ENCODE measurements around the gene KRT3.
"Not testable (repeated sequence)": the region's sequence is repeated elsewhere in the genome, so short reads cannot be mapped to it uniquely, and the experiment has no call there.

The KRT3 gene

GRCh38 chr12:52753283-52753682, 42.6 kb downstream of the KRT3 start:
- Histone ChIP-seq H3K27ac (ENCODE audit: low read depth, low read length) (no peak overlapping the region), H3K4me3 (ENCODE audit: low read depth, low read length) (no peak overlapping the region), H3K27me3 (ENCODE audit: insufficient read depth, low read length) (peaks cover 92% of the 10 kb centered on the region), H3K4me1 (ENCODE audit: control insufficient read depth, insufficient read depth, low read length, unreplicated experiment) (no peaks in the 10 kb centered on the region), H2AFZ (ENCODE audit: low read length, unreplicated experiment) (no peak overlapping the region), H3K36me3 (ENCODE audit: insufficient read depth, low read length) (no peaks in the 10 kb centered on the region), H3K79me2 (ENCODE audit: control insufficient read depth, insufficient read depth, low read length, unreplicated experiment) (no peaks in the 10 kb centered on the region)

- Histone ChIP-seq H3K4me3 (ENCODE audit: low read depth, low read length) (no peak overlapping the region), H3K79me2 (ENCODE audit: control insufficient read depth, insufficient read depth, low read length, unreplicated experiment) (no peaks in the 10 kb centered on the region), H3K27ac (ENCODE audit: low read depth, low read length) (no peak overlapping the region), H3K36me3 (ENCODE audit: insufficient read depth, low read length) (no peaks in the 10 kb centered on the region), H2AFZ (ENCODE audit: low read length, unreplicated experiment) (no peak overlapping the region), H3K4me1 (ENCODE audit: control insufficient read depth, insufficient read depth, low read length, unreplicated experiment) (no peaks in the 10 kb centered on the region), H3K27me3 (ENCODE audit: insufficient read depth, low read length) (peaks cover 91% of the 10 kb centered on the region)
Measured at GRCh38 chr12:52752516-52752915, 43.4 kb downstream of the KRT3 start.

GRCh38 chr12:52751795-52752194, 44.1 kb downstream of the KRT3 start:
- no peaks in the 10 kb centered on the region for H3K79me2 ChIP-seq (ENCODE audit: control insufficient read depth, insufficient read depth, low read length, unreplicated experiment)
- no peaks in the 10 kb centered on the region for H3K36me3 ChIP-seq (ENCODE audit: insufficient read depth, low read length)
- no peaks in the 10 kb centered on the region for H3K4me1 ChIP-seq (ENCODE audit: control insufficient read depth, insufficient read depth, low read length, unreplicated experiment)
- H3K4me3 ChIP-seq (ENCODE audit: low read depth, low read length), result no peak overlapping the region
- H3K27me3 ChIP-seq (ENCODE audit: insufficient read depth, low read length), result peaks cover 91% of the 10 kb centered on the region
- H3K27ac ChIP-seq (ENCODE audit: low read depth, low read length), result no peak overlapping the region
- no peak overlapping the region for H2AFZ ChIP-seq (ENCODE audit: low read length, unreplicated experiment)

- not testable (repeated sequence) for H3K79me2 ChIP-seq (ENCODE audit: control insufficient read depth, insufficient read depth, low read length, unreplicated experiment); H2AFZ ChIP-seq (ENCODE audit: low read length, unreplicated experiment)
Measured at GRCh38 chr12:52750532-52750931, 45.4 kb downstream of the KRT3 start.

GRCh38 chr12:52749827-52750226, 46.1 kb downstream of the KRT3 start:
- H3K4me1 ChIP-seq (ENCODE audit: control insufficient read depth, insufficient read depth, low read length, unreplicated experiment), result no peaks in the 10 kb centered on the region
- H3K79me2 ChIP-seq (ENCODE audit: control insufficient read depth, insufficient read depth, low read length, unreplicated experiment), result no peaks in the 10 kb centered on the region
- H3K27ac ChIP-seq (ENCODE audit: low read depth, low read length), result no peak overlapping the region
- H2AFZ ChIP-seq (ENCODE audit: low read length, unreplicated experiment), result no peak overlapping the region
- no peak overlapping the region for H3K4me3 ChIP-seq (ENCODE audit: low read depth, low read length)
- H3K27me3 ChIP-seq (ENCODE audit: insufficient read depth, low read length), result peaks cover 90% of the 10 kb centered on the region
- no peaks in the 10 kb centered on the region for H3K36me3 ChIP-seq (ENCODE audit: insufficient read depth, low read length)

More at GRCh38 chr12:52750532-52750931, 45.4 kb downstream of the KRT3 start:
- H3K27ac ChIP-seq (ENCODE audit: low read depth, low read length); H3K4me3 ChIP-seq (ENCODE audit: low read depth, low read length); H3K36me3 ChIP-seq (ENCODE audit: insufficient read depth, low read length); H3K4me1 ChIP-seq (ENCODE audit: control insufficient read depth, insufficient read depth, low read length, unreplicated experiment): not testable (repeated sequence)
- H3K27me3 ChIP-seq (ENCODE audit: insufficient read depth, low read length), result peaks cover 90% of the 10 kb centered on the region

GRCh38 chr12:52748578-52748977, 47.3 kb downstream of the KRT3 start:
- Histone ChIP-seq H3K4me1 (ENCODE audit: control insufficient read depth, insufficient read depth, low read length, unreplicated experiment) (no peaks in the 10 kb centered on the region), H3K27me3 (ENCODE audit: insufficient read depth, low read length) (peaks cover 89% of the 10 kb centered on the region), H3K36me3 (ENCODE audit: insufficient read depth, low read length) (no peaks in the 10 kb centered on the region), H3K4me3 (ENCODE audit: low read depth, low read length) (no peak overlapping the region), H2AFZ (ENCODE audit: low read length, unreplicated experiment) (no peak overlapping the region), H3K27ac (ENCODE audit: low read depth, low read length) (no peak overlapping the region), H3K79me2 (ENCODE audit: control insufficient read depth, insufficient read depth, low read length, unreplicated experiment) (no peaks in the 10 kb centered on the region)

- Histone ChIP-seq H3K79me2 (ENCODE audit: control insufficient read depth, insufficient read depth, low read length, unreplicated experiment) (no peaks in the 10 kb centered on the region), H3K36me3 (ENCODE audit: insufficient read depth, low read length) (no peaks in the 10 kb centered on the region), H2AFZ (ENCODE audit: low read length, unreplicated experiment) (no peak overlapping the region), H3K4me3 (ENCODE audit: low read depth, low read length) (no peak overlapping the region), H3K27me3 (ENCODE audit: insufficient read depth, low read length) (peaks cover 81% of the 10 kb centered on the region), H3K27ac (ENCODE audit: low read depth, low read length) (no peak overlapping the region), H3K4me1 (ENCODE audit: control insufficient read depth, insufficient read depth, low read length, unreplicated experiment) (no peaks in the 10 kb centered on the region)
Measured at GRCh38 chr12:52745554-52745953, 50.4 kb downstream of the KRT3 start.

- H3K79me2 ChIP-seq (ENCODE audit: control insufficient read depth, insufficient read depth, low read length, unreplicated experiment), result no peaks in the 10 kb centered on the region
- H3K4me1 ChIP-seq (ENCODE audit: control insufficient read depth, insufficient read depth, low read length, unreplicated experiment), result no peaks in the 10 kb centered on the region
- no peak overlapping the region for H2AFZ ChIP-seq (ENCODE audit: low read length, unreplicated experiment)
- H3K27me3 ChIP-seq (ENCODE audit: insufficient read depth, low read length), result peaks cover 75% of the 10 kb centered on the region
- H3K27ac ChIP-seq (ENCODE audit: low read depth, low read length), result no peak overlapping the region
- no peak overlapping the region for H3K4me3 ChIP-seq (ENCODE audit: low read depth, low read length)
- no peaks in the 10 kb centered on the region for H3K36me3 ChIP-seq (ENCODE audit: insufficient read depth, low read length)
Measured at GRCh38 chr12:52744493-52745156, 51.3 kb downstream of the KRT3 start.

- no peaks in the 10 kb centered on the region for H3K79me2 ChIP-seq (ENCODE audit: control insufficient read depth, insufficient read depth, low read length, unreplicated experiment)
- no peak overlapping the region for H3K4me3 ChIP-seq (ENCODE audit: low read depth, low read length)
- H3K27me3 ChIP-seq (ENCODE audit: insufficient read depth, low read length), result peaks cover 65% of the 10 kb centered on the region
- no peaks in the 10 kb centered on the region for H3K4me1 ChIP-seq (ENCODE audit: control insufficient read depth, insufficient read depth, low read length, unreplicated experiment)
- H2AFZ ChIP-seq (ENCODE audit: low read length, unreplicated experiment), result no peak overlapping the region
- no peaks in the 10 kb centered on the region for H3K36me3 ChIP-seq (ENCODE audit: insufficient read depth, low read length)
- no peak overlapping the region for H3K27ac ChIP-seq (ENCODE audit: low read depth, low read length)
Measured at GRCh38 chr12:52742822-52743457, 53.0 kb downstream of the KRT3 start.

GRCh38 chr12:52742196-52742580, 53.7 kb downstream of the KRT3 start:
- Histone ChIP-seq H2AFZ (ENCODE audit: low read length, unreplicated experiment) (no peak overlapping the region), H3K27me3 (ENCODE audit: insufficient read depth, low read length) (peaks cover 59% of the 10 kb centered on the region), H3K4me3 (ENCODE audit: low read depth, low read length) (no peak overlapping the region), H3K4me1 (ENCODE audit: control insufficient read depth, insufficient read depth, low read length, unreplicated experiment) (no peaks in the 10 kb centered on the region), H3K79me2 (ENCODE audit: control insufficient read depth, insufficient read depth, low read length, unreplicated experiment) (no peaks in the 10 kb centered on the region), H3K27ac (ENCODE audit: low read depth, low read length) (no peak overlapping the region), H3K36me3 (ENCODE audit: insufficient read depth, low read length) (no peaks in the 10 kb centered on the region)
